ENCODE data around the gene PTPN5. TPM values are rescaled to one million over a fixed set of nuclear protein-coding genes. Genes with fewer than 3 reads are reported as not detected.

PTPN5 gene
- total RNA-seq, 4 donors from 2014 or later, result under 0.01 to 3.2 (median 0.79) TPM

DNA sequence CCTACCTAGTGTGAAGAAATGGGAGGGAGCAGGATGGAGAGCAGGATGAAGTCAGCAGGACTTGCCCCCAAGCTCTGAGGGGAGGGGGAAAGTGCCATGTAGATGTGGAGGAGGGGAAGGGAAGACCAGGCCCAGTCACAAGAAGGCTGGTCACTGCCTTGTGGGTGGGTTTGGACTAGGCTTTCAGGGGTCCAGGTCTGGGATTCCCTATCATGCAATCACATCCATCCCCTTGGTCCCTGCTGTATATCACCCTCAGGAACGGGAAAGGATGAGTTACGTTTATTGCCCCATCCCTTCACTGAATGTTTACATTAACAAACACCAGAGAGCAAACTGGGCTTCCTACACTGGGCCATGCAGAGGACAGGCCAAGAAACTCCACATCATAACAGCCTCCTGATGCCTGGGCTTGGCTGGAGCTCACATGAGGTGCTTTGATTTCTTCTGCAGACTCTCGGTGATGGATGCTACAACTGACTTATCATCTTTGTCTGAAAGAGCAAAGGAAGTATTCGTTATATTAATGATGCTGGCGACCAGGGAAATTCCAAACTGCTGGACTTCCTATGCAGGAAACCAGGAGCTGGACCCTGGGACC, 87.5 kb downstream of the PTPN5 start:
- Histone ChIP-seq H3K36me3 (no peaks in the 10 kb centered on the region), H3K27me3 (no peaks in the 10 kb centered on the region), H3K4me1 (peaks cover 0 to 13% of the 10 kb centered on the region in 2 donors), H3K27ac (no peak overlapping the region), H3K9me3 (no peaks in the 10 kb centered on the region), H3K4me3 (no peak overlapping the region)
- intact Hi-C loops (cut with DNase I; ENCODE audit: low total_unique reads), result loop anchor here (10.0 kb wide), 1 partner anchor 69 kb away; the partner anchor contains the start of gene SPTY2D1
- DNase-seq, result no peak
- no peak for TF ChIP-seq POLR2A (IDR thresholded peaks at IDR 0.05)
- TF ChIP-seq, protein P1, sequence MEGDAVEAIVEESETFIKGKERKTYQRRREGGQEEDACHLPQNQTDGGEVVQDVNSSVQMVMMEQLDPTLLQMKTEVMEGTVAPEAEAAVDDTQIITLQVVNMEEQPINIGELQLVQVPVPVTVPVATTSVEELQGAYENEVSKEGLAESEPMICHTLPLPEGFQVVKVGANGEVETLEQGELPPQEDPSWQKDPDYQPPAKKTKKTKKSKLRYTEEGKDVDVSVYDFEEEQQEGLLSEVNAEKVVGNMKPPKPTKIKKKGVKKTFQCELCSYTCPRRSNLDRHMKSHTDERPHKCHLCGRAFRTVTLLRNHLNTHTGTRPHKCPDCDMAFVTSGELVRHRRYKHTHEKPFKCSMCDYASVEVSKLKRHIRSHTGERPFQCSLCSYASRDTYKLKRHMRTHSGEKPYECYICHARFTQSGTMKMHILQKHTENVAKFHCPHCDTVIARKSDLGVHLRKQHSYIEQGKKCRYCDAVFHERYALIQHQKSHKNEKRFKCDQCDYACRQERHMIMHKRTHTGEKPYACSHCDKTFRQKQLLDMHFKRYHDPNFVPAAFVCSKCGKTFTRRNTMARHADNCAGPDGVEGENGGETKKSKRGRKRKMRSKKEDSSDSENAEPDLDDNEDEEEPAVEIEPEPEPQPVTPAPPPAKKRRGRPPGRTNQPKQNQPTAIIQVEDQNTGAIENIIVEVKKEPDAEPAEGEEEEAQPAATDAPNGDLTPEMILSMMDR (IDR thresholded peaks at IDR 0.05), result no peak

DNA sequence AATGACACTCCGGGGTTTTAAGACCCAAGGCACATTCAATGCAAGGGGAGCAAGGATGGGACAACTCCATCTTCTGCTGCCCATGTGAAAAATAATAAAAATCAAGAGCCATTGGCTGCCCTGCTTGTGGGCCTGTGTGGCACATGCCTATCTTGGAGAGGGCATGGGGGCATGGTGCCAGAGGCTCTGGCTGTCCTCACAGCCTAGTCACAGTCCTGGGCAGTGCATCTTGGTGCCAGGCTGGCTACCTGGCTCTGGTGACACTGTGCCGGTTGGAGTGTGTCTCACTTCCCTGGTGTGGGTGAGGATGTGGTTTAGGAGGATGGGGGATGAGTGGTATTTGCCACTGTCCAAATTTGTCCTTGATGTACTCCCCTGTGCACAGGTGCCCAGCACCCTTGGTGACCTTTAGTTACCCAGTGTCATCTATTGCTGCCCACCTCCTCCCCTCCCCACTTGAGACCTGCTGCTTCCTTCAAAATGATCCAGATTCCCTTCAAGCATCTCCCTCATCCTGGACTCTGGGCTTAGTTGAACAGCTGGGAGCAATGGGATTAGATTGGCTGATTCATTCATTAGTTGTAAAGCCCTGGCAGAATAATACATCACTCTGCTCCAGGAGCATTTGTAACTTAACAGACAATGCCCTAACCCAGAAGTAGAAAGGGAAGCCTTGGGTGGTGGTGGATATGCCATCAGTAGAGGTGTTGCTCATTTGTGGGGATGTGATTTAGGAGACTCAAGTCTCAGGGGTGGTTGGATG, 88.4 kb downstream of the PTPN5 start:
- H3K4me3 ChIP-seq, result no peak overlapping the region
- no peak for DNase-seq
- H3K4me1 ChIP-seq, result peaks cover 0 to 13% of the 10 kb centered on the region in 2 donors
- intact Hi-C loops (cut with DNase I; ENCODE audit: low total_unique reads), result loop anchor here (10.0 kb wide), 1 partner anchor 68 kb away; the partner anchor contains the start of gene SPTY2D1
- H3K27ac ChIP-seq, result no peak overlapping the region
- no peak for TF ChIP-seq POLR2A (IDR thresholded peaks at IDR 0.05)
- TF ChIP-seq, protein P1 (IDR thresholded peaks at IDR 0.05), result no peak
- H3K9me3 ChIP-seq, result no peaks in the 10 kb centered on the region
- no peaks in the 10 kb centered on the region for H3K27me3 ChIP-seq
- H3K36me3 ChIP-seq, result no peaks in the 10 kb centered on the region

DNA sequence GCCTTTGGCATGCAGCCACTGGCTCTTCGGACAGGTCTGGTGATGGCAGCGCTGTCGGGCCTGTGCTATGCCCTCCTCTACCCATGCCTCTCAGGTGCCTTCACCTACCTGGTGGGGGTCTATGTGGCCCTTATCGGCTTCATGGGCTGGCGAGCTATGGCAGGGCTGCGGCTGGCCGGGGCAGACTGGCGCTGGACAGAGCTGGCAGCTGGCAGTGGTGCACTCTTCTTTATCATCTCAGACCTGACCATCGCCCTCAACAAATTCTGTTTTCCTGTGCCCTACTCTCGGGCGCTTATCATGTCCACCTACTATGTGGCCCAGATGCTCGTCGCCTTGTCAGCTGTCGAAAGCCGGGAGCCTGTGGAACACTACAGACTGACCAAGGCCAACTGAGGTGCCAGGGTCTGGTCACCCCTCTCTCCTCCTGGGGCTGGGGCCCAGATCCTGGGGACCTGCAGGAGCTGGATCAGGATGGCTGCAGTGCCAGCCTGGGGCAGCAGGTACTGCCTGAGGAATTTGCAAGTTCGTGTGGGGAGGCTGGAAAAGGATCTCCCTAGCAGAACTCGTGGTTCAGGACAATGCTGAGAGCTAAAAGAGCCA, 89.9 kb downstream of the PTPN5 start:
- TF ChIP-seq POLR2A (IDR thresholded peaks at IDR 0.05), result no peak
- TF ChIP-seq, protein P1 (IDR thresholded peaks at IDR 0.05), result no peak
- DNase-seq, result no peak
- no peak overlapping the region for H3K27ac ChIP-seq
- no peaks in the 10 kb centered on the region for H3K9me3 ChIP-seq
- intact Hi-C loops (cut with DNase I; ENCODE audit: low total_unique reads), result loop anchor here (10.0 kb wide), 1 partner anchor 67 kb away; the partner anchor contains the start of gene SPTY2D1
- no peak overlapping the region for H3K4me3 ChIP-seq
- peaks cover 0 to 13% of the 10 kb centered on the region in 2 donors for H3K4me1 ChIP-seq
- no peaks in the 10 kb centered on the region for H3K36me3 ChIP-seq
- no peaks in the 10 kb centered on the region for H3K27me3 ChIP-seq

DNA sequence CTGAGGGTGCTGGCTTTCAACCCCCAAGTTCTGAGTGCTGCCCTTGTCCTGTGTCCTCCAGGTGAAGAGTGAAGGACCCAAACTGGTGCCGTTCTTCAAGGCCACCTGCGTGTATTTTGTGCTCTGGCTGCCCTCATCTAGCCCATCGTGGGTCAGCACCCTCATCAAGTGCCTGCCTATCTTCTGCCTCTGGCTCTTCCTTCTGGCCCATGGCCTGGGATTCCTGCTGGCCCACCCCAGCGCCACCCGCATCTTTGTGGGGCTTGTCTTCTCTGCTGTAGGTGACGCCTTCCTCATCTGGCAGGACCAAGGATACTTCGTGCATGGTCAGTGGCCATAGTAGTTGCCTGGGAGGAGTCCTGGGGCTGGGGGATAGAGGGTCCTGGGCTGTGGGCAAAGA, 90.7 kb downstream of the PTPN5 start:
- Histone ChIP-seq H3K27ac (peak overlapping the region in 1 of 2 donors; percentile 8), H3K4me3 (no peak overlapping the region), H3K27me3 (no peaks in the 10 kb centered on the region), H3K9me3 (no peaks in the 10 kb centered on the region), H3K36me3 (no peaks in the 10 kb centered on the region), H3K4me1 (peaks cover 0 to 13% of the 10 kb centered on the region in 2 donors)
- no peak for TF ChIP-seq POLR2A (IDR thresholded peaks at IDR 0.05)
- TF ChIP-seq, protein P1 (IDR thresholded peaks at IDR 0.05), result no peak
- DNase-seq, result no peak
- intact Hi-C loops (cut with DNase I; ENCODE audit: low total_unique reads), result loop anchor here (10.0 kb wide), 1 partner anchor 66 kb away; the partner anchor contains the start of gene SPTY2D1
